ENCODE data around the gene COBL. TPM values are rescaled to one million over a fixed set of nuclear protein-coding genes. Genes with fewer than 3 reads are reported as not detected.

The COBL gene
- total RNA-seq, 1 experiment from 2014 or later = 52.3 TPM

GRCh38 chr7:51000956-51001355 lies 315.7 kb downstream of the COBL start:
- TF ChIP-seq, protein P1, sequence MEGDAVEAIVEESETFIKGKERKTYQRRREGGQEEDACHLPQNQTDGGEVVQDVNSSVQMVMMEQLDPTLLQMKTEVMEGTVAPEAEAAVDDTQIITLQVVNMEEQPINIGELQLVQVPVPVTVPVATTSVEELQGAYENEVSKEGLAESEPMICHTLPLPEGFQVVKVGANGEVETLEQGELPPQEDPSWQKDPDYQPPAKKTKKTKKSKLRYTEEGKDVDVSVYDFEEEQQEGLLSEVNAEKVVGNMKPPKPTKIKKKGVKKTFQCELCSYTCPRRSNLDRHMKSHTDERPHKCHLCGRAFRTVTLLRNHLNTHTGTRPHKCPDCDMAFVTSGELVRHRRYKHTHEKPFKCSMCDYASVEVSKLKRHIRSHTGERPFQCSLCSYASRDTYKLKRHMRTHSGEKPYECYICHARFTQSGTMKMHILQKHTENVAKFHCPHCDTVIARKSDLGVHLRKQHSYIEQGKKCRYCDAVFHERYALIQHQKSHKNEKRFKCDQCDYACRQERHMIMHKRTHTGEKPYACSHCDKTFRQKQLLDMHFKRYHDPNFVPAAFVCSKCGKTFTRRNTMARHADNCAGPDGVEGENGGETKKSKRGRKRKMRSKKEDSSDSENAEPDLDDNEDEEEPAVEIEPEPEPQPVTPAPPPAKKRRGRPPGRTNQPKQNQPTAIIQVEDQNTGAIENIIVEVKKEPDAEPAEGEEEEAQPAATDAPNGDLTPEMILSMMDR (conservative IDR thresholded peaks at IDR 0.05) = peak; percentile 55
- H3K36me3 Mint-ChIP-seq (ENCODE audit: insufficient read depth in 1 of 3, low read depth in 3 of 3) = peaks cover 2 to 11% (median 8%) of the 10 kb centered on the region in 3 experiments; a peak in 6 of 7 replicates

More at GRCh38 chr7:51000956-51001355, 315.7 kb downstream of the COBL start:
- no peaks in the 10 kb centered on the region for H3K4me1 Mint-ChIP-seq
- H2BK12ac ChIP-seq (ENCODE audit: insufficient read length, low read depth, low read length) = no peak overlapping the region
- no CpG with 5 or more reads among the region's 3 CpGs for WGBS (ENCODE audit: extremely low coverage, insufficient read length, low lambda C conversion rate)
- H4K5ac ChIP-seq (ENCODE audit: insufficient read length, low read depth, low read length) = no peak overlapping the region
- H2AFZ ChIP-seq (ENCODE audit: low read length) = no peak overlapping the region
- H3K27me3 ChIP-seq (ENCODE audit: insufficient read depth, low read length) = no peaks in the 10 kb centered on the region
- no peak overlapping the region for H4K8ac ChIP-seq (replicated peaks; ENCODE audit: insufficient read length, low read depth, low read length)
- no peak overlapping the region for H3K18ac ChIP-seq (ENCODE audit: insufficient read length, low read depth, low read length)
- H3K79me1 ChIP-seq (ENCODE audit: insufficient read depth, low read depth, low read length, poor library complexity, severe bottlenecking) = no peaks in the 10 kb centered on the region
- H3K4me3 Mint-ChIP-seq = no peak overlapping the region
- H2BK120ac ChIP-seq (ENCODE audit: low read depth, low read length, poor library complexity, severe bottlenecking) = no peak overlapping the region
- no peak overlapping the region for H3K4ac ChIP-seq (ENCODE audit: low read depth, low read length)
- no peak overlapping the region for H3K23ac ChIP-seq (ENCODE audit: insufficient read length, low read depth, low read length)
- H4K20me1 ChIP-seq (ENCODE audit: control insufficient read depth, insufficient read depth, insufficient read length) = no peaks in the 10 kb centered on the region
- H4K91ac ChIP-seq (ENCODE audit: insufficient read length, low read depth, low read length) = no peak overlapping the region
- no peak for DNase-seq
- no peak overlapping the region for H2BK20ac ChIP-seq (ENCODE audit: low read depth, low read length, poor library complexity, severe bottlenecking)
- no peak overlapping the region for H3K9ac ChIP-seq (ENCODE audit: extremely low read depth, insufficient read length, low read length)
- no peak overlapping the region for H3K56ac ChIP-seq (ENCODE audit: insufficient read length, low read depth, low read length)
- no peak overlapping the region for H2BK15ac ChIP-seq (ENCODE audit: low read depth, low read length)
- H3K23me2 ChIP-seq (ENCODE audit: insufficient read length, low read depth, low read length, poor library complexity, severe bottlenecking) = no peaks in the 10 kb centered on the region
- H2AK5ac ChIP-seq (ENCODE audit: insufficient read length, low read length) = no peak overlapping the region
- peaks cover 6 to 12% of the 10 kb centered on the region in 2 experiments; a peak in 4 of 5 replicates for H3K9me3 Mint-ChIP-seq
- H3K9me3 ChIP-seq (ENCODE audit: control insufficient read depth, low read depth, low read length) = no peaks in the 10 kb centered on the region
- H3K27ac Mint-ChIP-seq = no peak overlapping the region
- no peaks in the 10 kb centered on the region for H3K4me1 ChIP-seq (ENCODE audit: insufficient read depth, low read length)
- H3K14ac ChIP-seq (ENCODE audit: insufficient read depth, low read length) = no peak overlapping the region
- no peak overlapping the region for H3K4me2 ChIP-seq (ENCODE audit: insufficient read depth, insufficient read length, low read length)
- H2BK5ac ChIP-seq (ENCODE audit: insufficient read length, low read length) = no peak overlapping the region
- H3K79me2 ChIP-seq (ENCODE audit: insufficient read depth, low read length) = no peaks in the 10 kb centered on the region
- H3K27me3 Mint-ChIP-seq (ENCODE audit: low read depth) = no peaks in the 10 kb centered on the region; the same call in 1 of the 2 replicates
- no peak overlapping the region for H3T11ph ChIP-seq (ENCODE audit: low read length)
- no peak overlapping the region for H3K27ac ChIP-seq (ENCODE audit: insufficient read length, low read depth, low read length)

Measured in H9 (cell line).